ENCODE results near the gene SELENOS.

Gene SELENOS

GRCh38 chr15:101277038-101277822 lies at the start of gene SELENOS:
TSS of gene SELENOS (minus strand) at chr15:101277485. CDS start at chr15:101277417, 68 bp downstream.
- peak; percentile 89 for DNase-seq (ENCODE audit: low read depth)

- no peak for DNase-seq (ENCODE audit: low read depth)
Observed at GRCh38 chr15:101326462-101327146, 49.3 kb upstream of the SELENOS start.

- DNase-seq (ENCODE audit: low read depth) = no peak
Observed at GRCh38 chr15:101326026-101326315, 48.7 kb upstream of the SELENOS start.

GRCh38 chr15:101325263-101326025 lies 48.2 kb upstream of the SELENOS start:
- no peak for DNase-seq (ENCODE audit: low read depth)

GRCh38 chr15:101324524-101325177 lies 47.4 kb upstream of the SELENOS start:
- no peak for DNase-seq (ENCODE audit: low read depth)

GRCh38 chr15:101323793-101324523 lies 46.7 kb upstream of the SELENOS start:
- DNase-seq (ENCODE audit: low read depth) = no peak

- no peak for DNase-seq (ENCODE audit: low read depth)
Observed at GRCh38 chr15:101322854-101323477, 45.7 kb upstream of the SELENOS start.

GRCh38 chr15:101322016-101322695 lies 44.9 kb upstream of the SELENOS start:
- DNase-seq (ENCODE audit: low read depth) = no peak

- DNase-seq (ENCODE audit: low read depth) = peak; percentile 30
Observed at GRCh38 chr15:101320501-101321052, 43.3 kb upstream of the SELENOS start.

- DNase-seq (ENCODE audit: low read depth) = no peak
Observed at GRCh38 chr15:101318839-101319238, 41.6 kb upstream of the SELENOS start.

GRCh38 chr15:101318147-101318819 lies 41.0 kb upstream of the SELENOS start:
- no peak for DNase-seq (ENCODE audit: low read depth)

- no peak for DNase-seq (ENCODE audit: low read depth)
Observed at GRCh38 chr15:101317336-101317872, 40.1 kb upstream of the SELENOS start.

- no peak for DNase-seq (ENCODE audit: low read depth)
Observed at GRCh38 chr15:101316529-101316928, 39.2 kb upstream of the SELENOS start.

- no peak for DNase-seq (ENCODE audit: low read depth)
Observed at GRCh38 chr15:101315736-101316135, 38.5 kb upstream of the SELENOS start.

- DNase-seq (ENCODE audit: low read depth) = no peak
Observed at GRCh38 chr15:101314336-101315125, 37.2 kb upstream of the SELENOS start.

- no peak for DNase-seq (ENCODE audit: low read depth)
Observed at GRCh38 chr15:101313041-101313761, 35.9 kb upstream of the SELENOS start.

GRCh38 chr15:101310508-101310907 lies 33.2 kb upstream of the SELENOS start:
- DNase-seq (ENCODE audit: low read depth) = no peak

- no peak for DNase-seq (ENCODE audit: low read depth)
Observed at GRCh38 chr15:101310161-101310480, 32.8 kb upstream of the SELENOS start.
